Measurements from ENCODE around the gene SQSTM1. TPM values are rescaled to one million over a fixed set of nuclear protein-coding genes. Genes with fewer than 3 reads are reported as not detected.

SQSTM1 gene
- total and polyA plus RNA-seq, 2 donors (not counting 1 experiment from before 2014, with no cell fraction given): 72.2 to 400 TPM

DNA sequence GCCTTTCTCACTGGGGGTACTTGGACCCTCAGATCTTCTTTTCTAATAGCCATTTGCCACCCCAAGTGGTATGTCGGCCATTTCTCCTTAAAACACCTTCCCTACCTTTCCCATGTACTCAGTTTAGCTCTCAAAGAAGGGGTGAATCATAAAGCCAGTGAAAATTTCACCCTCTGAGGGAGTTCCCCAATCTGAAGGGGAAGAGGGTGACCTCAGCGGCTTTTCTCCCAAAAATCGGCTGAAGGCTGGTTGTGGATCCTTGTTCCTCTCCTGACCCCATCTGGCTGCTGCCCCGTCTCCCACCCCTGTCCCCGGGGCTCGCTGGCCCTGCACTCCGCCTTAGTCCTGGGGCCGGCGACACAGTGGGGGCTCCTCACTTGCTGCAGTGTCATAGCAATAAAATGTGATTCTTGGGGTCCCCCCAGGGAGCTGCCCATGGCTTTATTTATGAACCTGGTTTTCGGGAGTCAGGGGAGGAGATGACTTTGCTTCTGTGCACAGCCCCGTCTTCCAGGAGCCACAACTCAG is 44.2 kb upstream of the SQSTM1 start:
- DNase-seq: no peak
- no peaks in the 10 kb centered on the region for H3K9me3 Mint-ChIP-seq (ENCODE audit: insufficient read depth)
- Histone ChIP-seq H3K9me3 (ENCODE audit: control extremely low read depth in 1 of 3, control insufficient read depth in 2 of 3, insufficient read depth in 1 of 3, low read length in 2 of 3) (no peaks in the 10 kb centered on the region), H3K27ac (ENCODE audit: low read length in 2 of 2) (no peak overlapping the region), H4K20me1 (ENCODE audit: control insufficient read depth, insufficient read depth, low read length, poor library complexity, severe bottlenecking) (peaks cover 5% of the 10 kb centered on the region), H3K27me3 (replicated peaks in 1 of 4; ENCODE audit: control extremely low read depth in 1 of 4, control insufficient read depth in 3 of 4, insufficient read depth in 4 of 4, low read length in 3 of 4) (no peaks in the 10 kb centered on the region), H3K9ac (ENCODE audit: low read length) (no peak overlapping the region), H3K4me1 (ENCODE audit: control insufficient read depth in 2 of 2, insufficient read depth in 2 of 2, low read length in 2 of 2) (no peaks in the 10 kb centered on the region), H2AFZ (ENCODE audit: insufficient read depth, low read depth, low read length, poor library complexity, severe bottlenecking) (no peak overlapping the region), H3K79me2 (ENCODE audit: control insufficient read depth, insufficient read depth, low read length) (peaks cover 8% of the 10 kb centered on the region), H3K36me3 (replicated peaks in 1 of 2; ENCODE audit: control extremely low read depth in 1 of 2, control insufficient read depth in 1 of 2, extremely low read depth in 1 of 2, insufficient read depth in 2 of 2, low read length in 1 of 2) (peaks cover 0 to 59% of the 10 kb centered on the region in 2 experiments), H3K4me3 (ENCODE audit: control extremely low read depth in 1 of 5, extremely low read depth in 1 of 5, insufficient read depth in 1 of 5, low read depth in 2 of 5, low read length in 4 of 5) (no peak overlapping the region), H3K4me2 (replicated peaks; ENCODE audit: low read depth, low read length, poor library complexity, severe bottlenecking) (no peak overlapping the region)
- ChIA-PET POLR2A (no interaction called here), CTCF (interaction anchor here (0.9 to 1.4 kb wide), 2 partner anchors 13 to 25 kb away, joined by 3 read pairs; no protein-coding TSS in a partner anchor)
- WGBS (ENCODE audit: insufficient coverage): 92% methylated on average over 7 of the region's 11 CpGs
- no peak for ATAC-seq (ENCODE audit: low read depth)
- no peak for TF ChIP-seq EZH2 (IDR thresholded peaks at IDR 0.05; ENCODE audit: borderline replicate concordance, insufficient read depth, low read depth, low read length, poor library complexity, severe bottlenecking)
- TF ChIP-seq, protein P1, sequence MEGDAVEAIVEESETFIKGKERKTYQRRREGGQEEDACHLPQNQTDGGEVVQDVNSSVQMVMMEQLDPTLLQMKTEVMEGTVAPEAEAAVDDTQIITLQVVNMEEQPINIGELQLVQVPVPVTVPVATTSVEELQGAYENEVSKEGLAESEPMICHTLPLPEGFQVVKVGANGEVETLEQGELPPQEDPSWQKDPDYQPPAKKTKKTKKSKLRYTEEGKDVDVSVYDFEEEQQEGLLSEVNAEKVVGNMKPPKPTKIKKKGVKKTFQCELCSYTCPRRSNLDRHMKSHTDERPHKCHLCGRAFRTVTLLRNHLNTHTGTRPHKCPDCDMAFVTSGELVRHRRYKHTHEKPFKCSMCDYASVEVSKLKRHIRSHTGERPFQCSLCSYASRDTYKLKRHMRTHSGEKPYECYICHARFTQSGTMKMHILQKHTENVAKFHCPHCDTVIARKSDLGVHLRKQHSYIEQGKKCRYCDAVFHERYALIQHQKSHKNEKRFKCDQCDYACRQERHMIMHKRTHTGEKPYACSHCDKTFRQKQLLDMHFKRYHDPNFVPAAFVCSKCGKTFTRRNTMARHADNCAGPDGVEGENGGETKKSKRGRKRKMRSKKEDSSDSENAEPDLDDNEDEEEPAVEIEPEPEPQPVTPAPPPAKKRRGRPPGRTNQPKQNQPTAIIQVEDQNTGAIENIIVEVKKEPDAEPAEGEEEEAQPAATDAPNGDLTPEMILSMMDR (IDR thresholded peaks at IDR 0.05): no peak
- H3K4me1 Mint-ChIP-seq: no peaks in the 10 kb centered on the region
- intact Hi-C loops (cut with micrococcal nuclease): no loop called here
- no peak overlapping the region for H3K27ac Mint-ChIP-seq
- no peaks in the 10 kb centered on the region for H3K27me3 Mint-ChIP-seq
- no peak overlapping the region for H3K4me3 Mint-ChIP-seq

DNA sequence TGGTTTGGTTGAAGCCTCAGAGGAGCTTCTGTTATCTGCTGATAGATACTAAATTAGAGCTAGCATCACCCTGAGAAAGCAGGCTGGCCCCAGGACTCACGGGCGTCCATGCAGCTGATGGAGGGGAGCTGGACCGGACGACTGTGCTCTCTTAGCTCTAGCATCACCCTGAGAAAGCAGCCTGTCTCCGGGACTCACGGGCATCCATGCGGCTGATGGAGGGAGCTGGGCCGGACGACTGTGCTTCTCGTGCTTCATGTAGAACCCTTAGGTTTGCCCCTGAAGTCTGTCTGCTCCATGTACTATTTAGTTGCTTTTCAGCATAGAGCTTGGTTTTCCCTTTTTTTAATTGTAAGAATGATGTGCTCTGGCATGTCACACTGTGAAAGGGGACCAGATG is 43.2 kb upstream of the SQSTM1 start:
- no peaks in the 10 kb centered on the region for H3K4me1 Mint-ChIP-seq
- peaks cover 8% of the 10 kb centered on the region for H3K79me2 ChIP-seq (ENCODE audit: control insufficient read depth, insufficient read depth, low read length)
- POLR2A ChIA-PET: no interaction called here
- no peaks in the 10 kb centered on the region for H3K27me3 ChIP-seq (replicated peaks in 1 of 4; ENCODE audit: control extremely low read depth in 1 of 4, control insufficient read depth in 3 of 4, insufficient read depth in 4 of 4, low read length in 3 of 4)
- no peak overlapping the region for H2AFZ ChIP-seq (ENCODE audit: insufficient read depth, low read depth, low read length, poor library complexity, severe bottlenecking)
- DNase-seq (no peak), ATAC-seq (ENCODE audit: low read depth) (no peak)
- no peak overlapping the region for H3K4me3 ChIP-seq (ENCODE audit: control extremely low read depth in 1 of 5, extremely low read depth in 1 of 5, insufficient read depth in 1 of 5, low read depth in 2 of 5, low read length in 4 of 5)
- 96% methylated on average over 10 of the region's 10 CpGs for WGBS (ENCODE audit: insufficient coverage)
- no peak overlapping the region for H3K27ac ChIP-seq (ENCODE audit: low read length in 2 of 2)
- H3K27ac Mint-ChIP-seq: no peak overlapping the region
- no peaks in the 10 kb centered on the region for H3K4me1 ChIP-seq (ENCODE audit: control insufficient read depth in 2 of 2, insufficient read depth in 2 of 2, low read length in 2 of 2)
- H3K4me2 ChIP-seq (replicated peaks; ENCODE audit: low read depth, low read length, poor library complexity, severe bottlenecking): no peak overlapping the region
- TF ChIP-seq, protein P1 (IDR thresholded peaks at IDR 0.05): no peak
- no peak for TF ChIP-seq EZH2 (IDR thresholded peaks at IDR 0.05; ENCODE audit: borderline replicate concordance, insufficient read depth, low read depth, low read length, poor library complexity, severe bottlenecking)
- intact Hi-C loops (cut with micrococcal nuclease): no loop called here
- H3K9me3 ChIP-seq (ENCODE audit: control extremely low read depth in 1 of 3, control insufficient read depth in 2 of 3, insufficient read depth in 1 of 3, low read length in 2 of 3): no peaks in the 10 kb centered on the region
- peaks cover 5% of the 10 kb centered on the region for H4K20me1 ChIP-seq (ENCODE audit: control insufficient read depth, insufficient read depth, low read length, poor library complexity, severe bottlenecking)
- CTCF ChIA-PET: interaction anchor here (1.4 kb wide), 1 partner anchor 24 kb away, joined by 3 read pairs; no protein-coding TSS in a partner anchor
- H3K4me3 Mint-ChIP-seq: no peak overlapping the region
- no peak overlapping the region for H3K9ac ChIP-seq (ENCODE audit: low read length)
- H3K36me3 ChIP-seq (replicated peaks in 1 of 2; ENCODE audit: control extremely low read depth in 1 of 2, control insufficient read depth in 1 of 2, extremely low read depth in 1 of 2, insufficient read depth in 2 of 2, low read length in 1 of 2): peaks cover 0 to 50% of the 10 kb centered on the region in 2 experiments
- H3K9me3 Mint-ChIP-seq (ENCODE audit: insufficient read depth): no peaks in the 10 kb centered on the region
- no peaks in the 10 kb centered on the region for H3K27me3 Mint-ChIP-seq

Data from B cell (primary cell).